Progenitor cell of endocrine pancreas (in vitro differentiated cells): Measurements from ENCODE around the gene YY1. TPM values are rescaled to one million over a fixed set of nuclear protein-coding genes. Genes with fewer than 3 reads are reported as not detected.

Experiments used
- DNase-seq: peaks from one replicate; pipeline ENCODE4 v3.0.0; 2021; ENCODE audit warnings: low spot score; ENCODE audit not compliant: unreplicated experiment
- H3K27ac Mint-ChIP-seq: 2 replicates; pipeline ENCODE4 v1.8.0; 2021; ENCODE audit warnings: mild to moderate bottlenecking, moderate library complexity, mixed read lengths
- H3K27me3 Mint-ChIP-seq: 2 replicates; pipeline ENCODE4 v1.8.0; 2021; ENCODE audit warnings: mixed read lengths
- H3K36me3 Mint-ChIP-seq: 2 replicates; pipeline ENCODE4 v1.8.0; 2022; ENCODE audit warnings: mixed read lengths; ENCODE audit not compliant: insufficient read depth
- H3K4me1 Mint-ChIP-seq: 2 replicates; pipeline ENCODE4 v1.8.0; 2021; ENCODE audit warnings: low read depth, mixed read lengths
- H3K4me3 Mint-ChIP-seq: 2 replicates; pipeline ENCODE4 v1.8.0; 2021; ENCODE audit warnings: low read depth, mild to moderate bottlenecking, moderate library complexity, mixed read lengths
- H3K9me3 Mint-ChIP-seq: 2 replicates; pipeline ENCODE4 v1.8.0; 2021; ENCODE audit warnings: low read depth, mixed read lengths
- total RNA-seq: library from RNA; stranded (reverse); gene quantifications from 2 replicates; pipeline ENCODE4 v1.2.1, GENCODE V29; 2021
- TF ChIP-seq, protein P1 (sequence below): fragments of 200-600 bp; sonication (generic); IDR thresholded peaks from one replicate; pipeline ENCODE4 v1.5.0; 2021; ENCODE audit warnings: antibody characterized with exemption, mild to moderate bottlenecking; ENCODE audit not compliant: unreplicated experiment

Gene YY1
- total RNA-seq, 1 donor from 2014 or later = 90.2 TPM

GRCh38 chr14:100325231-100325632 is 86.3 kb downstream of the YY1 start:
- no peak overlapping the region for H3K4me3 Mint-ChIP-seq
- H3K4me1 Mint-ChIP-seq = peaks cover 4% of the 10 kb centered on the region
- no peak overlapping the region for H3K27ac Mint-ChIP-seq
- DNase-seq = no peak
- no peaks in the 10 kb centered on the region for H3K36me3 Mint-ChIP-seq
- H3K9me3 Mint-ChIP-seq = no peaks in the 10 kb centered on the region
- TF ChIP-seq, protein P1, sequence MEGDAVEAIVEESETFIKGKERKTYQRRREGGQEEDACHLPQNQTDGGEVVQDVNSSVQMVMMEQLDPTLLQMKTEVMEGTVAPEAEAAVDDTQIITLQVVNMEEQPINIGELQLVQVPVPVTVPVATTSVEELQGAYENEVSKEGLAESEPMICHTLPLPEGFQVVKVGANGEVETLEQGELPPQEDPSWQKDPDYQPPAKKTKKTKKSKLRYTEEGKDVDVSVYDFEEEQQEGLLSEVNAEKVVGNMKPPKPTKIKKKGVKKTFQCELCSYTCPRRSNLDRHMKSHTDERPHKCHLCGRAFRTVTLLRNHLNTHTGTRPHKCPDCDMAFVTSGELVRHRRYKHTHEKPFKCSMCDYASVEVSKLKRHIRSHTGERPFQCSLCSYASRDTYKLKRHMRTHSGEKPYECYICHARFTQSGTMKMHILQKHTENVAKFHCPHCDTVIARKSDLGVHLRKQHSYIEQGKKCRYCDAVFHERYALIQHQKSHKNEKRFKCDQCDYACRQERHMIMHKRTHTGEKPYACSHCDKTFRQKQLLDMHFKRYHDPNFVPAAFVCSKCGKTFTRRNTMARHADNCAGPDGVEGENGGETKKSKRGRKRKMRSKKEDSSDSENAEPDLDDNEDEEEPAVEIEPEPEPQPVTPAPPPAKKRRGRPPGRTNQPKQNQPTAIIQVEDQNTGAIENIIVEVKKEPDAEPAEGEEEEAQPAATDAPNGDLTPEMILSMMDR = no peak
- no peaks in the 10 kb centered on the region for H3K27me3 Mint-ChIP-seq

GRCh38 chr14:100325958-100326357 is 87.0 kb downstream of the YY1 start:
- Mint-ChIP-seq H3K4me1 (no peaks in the 10 kb centered on the region), H3K36me3 (no peaks in the 10 kb centered on the region), H3K9me3 (no peaks in the 10 kb centered on the region), H3K27me3 (no peaks in the 10 kb centered on the region), H3K27ac (peak overlapping the region; percentile 37), H3K4me3 (no peak overlapping the region)
- no peak for DNase-seq
- TF ChIP-seq, protein P1 = no peak

DNA sequence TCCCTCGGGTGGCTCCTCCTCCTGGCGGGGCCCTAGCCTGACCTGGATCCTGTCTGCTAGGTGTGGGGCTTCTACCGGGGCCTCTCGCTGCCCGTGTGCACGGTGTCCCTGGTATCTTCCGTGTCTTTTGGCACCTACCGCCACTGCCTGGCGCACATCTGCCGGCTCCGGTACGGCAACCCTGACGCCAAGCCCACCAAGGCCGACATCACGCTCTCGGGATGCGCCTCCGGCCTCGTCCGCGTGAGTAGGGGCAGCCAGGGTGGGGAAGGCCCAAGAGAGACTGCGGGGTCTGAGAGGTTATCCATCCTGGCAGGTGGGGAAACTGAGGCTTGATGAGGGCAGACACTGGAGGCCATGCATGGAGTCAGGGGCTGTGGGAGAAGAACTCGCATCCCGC is 88.2 kb downstream of the YY1 start:
- no peak overlapping the region for H3K27ac Mint-ChIP-seq
- H3K9me3 Mint-ChIP-seq = no peaks in the 10 kb centered on the region
- no peaks in the 10 kb centered on the region for H3K4me1 Mint-ChIP-seq
- H3K27me3 Mint-ChIP-seq = no peaks in the 10 kb centered on the region
- no peaks in the 10 kb centered on the region for H3K36me3 Mint-ChIP-seq
- no peak overlapping the region for H3K4me3 Mint-ChIP-seq
- TF ChIP-seq, protein P1 = no peak
- DNase-seq = no peak

- Mint-ChIP-seq H3K9me3 (no peaks in the 10 kb centered on the region), H3K4me3 (no peak overlapping the region), H3K27me3 (no peaks in the 10 kb centered on the region), H3K27ac (no peak overlapping the region), H3K4me1 (no peaks in the 10 kb centered on the region), H3K36me3 (no peaks in the 10 kb centered on the region)
- no peak for DNase-seq
- TF ChIP-seq, protein P1 = no peak
These were observed 89.7 kb downstream of the YY1 start for GRCh38 chr14:100328495-100329163.

- no peak overlapping the region for H3K27ac Mint-ChIP-seq
- H3K4me1 Mint-ChIP-seq = no peaks in the 10 kb centered on the region
- H3K27me3 Mint-ChIP-seq = no peaks in the 10 kb centered on the region
- no peak overlapping the region for H3K4me3 Mint-ChIP-seq
- TF ChIP-seq, protein P1 = no peak
- no peaks in the 10 kb centered on the region for H3K36me3 Mint-ChIP-seq
- DNase-seq = no peak
- no peaks in the 10 kb centered on the region for H3K9me3 Mint-ChIP-seq
These were observed 90.5 kb downstream of the YY1 start for GRCh38 chr14:100329233-100330006.
